ENCODE measurements around the gene KIZ. TPM values are rescaled to one million over a fixed set of nuclear protein-coding genes. Genes with fewer than 3 reads are reported as not detected.

KIZ gene
- total RNA-seq, 8 experiments from 2014 or later: 12.6 to 31.2 (median 25.3) TPM

DNA sequence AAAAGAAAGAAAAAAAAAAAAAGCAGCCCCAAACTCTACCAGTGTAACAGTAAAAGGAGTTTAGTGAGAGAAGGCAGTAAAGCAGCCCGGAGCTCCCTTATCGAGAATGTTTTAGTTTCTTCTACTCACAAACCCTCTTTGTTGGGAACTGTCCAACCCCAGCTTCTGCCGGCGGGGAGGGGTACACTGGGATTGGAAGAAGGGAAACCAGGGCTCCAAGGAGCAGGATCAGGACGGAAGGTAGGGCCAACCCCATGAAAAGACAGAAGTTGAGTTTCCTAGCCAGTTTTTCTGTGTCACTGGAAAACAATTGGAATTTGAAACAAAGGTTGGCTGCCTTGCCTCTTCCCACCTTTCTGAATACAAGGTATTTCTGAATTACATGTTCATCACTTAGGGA lies 66.0 kb downstream of the KIZ start:
- Histone ChIP-seq H3K4me3 (no peak overlapping the region), H3K27ac (no peak overlapping the region), H3K4me1 (replicated peaks in 1 of 2) (peaks cover 23 to 29% of the 10 kb centered on the region in 2 donors)
- peak in 2 of 8 experiments; percentile 25 to 45 for ATAC-seq (replicated peaks in 6 of 8)
- in situ Hi-C loops (cut with MboI; ENCODE audit: low pct_unique_long_range_greater_than_20kb in 2 of 9, low sequenced_read_pairs in 9 of 9, unreplicated experiment in 9 of 9): no loop called here
- WGBS, 10 experiments: 17 to 100% (median 41%) methylated on average over 1 to 5 of the region's 5 CpGs; no CpG with 5 or more reads in 3 of the 10 experiments

DNA sequence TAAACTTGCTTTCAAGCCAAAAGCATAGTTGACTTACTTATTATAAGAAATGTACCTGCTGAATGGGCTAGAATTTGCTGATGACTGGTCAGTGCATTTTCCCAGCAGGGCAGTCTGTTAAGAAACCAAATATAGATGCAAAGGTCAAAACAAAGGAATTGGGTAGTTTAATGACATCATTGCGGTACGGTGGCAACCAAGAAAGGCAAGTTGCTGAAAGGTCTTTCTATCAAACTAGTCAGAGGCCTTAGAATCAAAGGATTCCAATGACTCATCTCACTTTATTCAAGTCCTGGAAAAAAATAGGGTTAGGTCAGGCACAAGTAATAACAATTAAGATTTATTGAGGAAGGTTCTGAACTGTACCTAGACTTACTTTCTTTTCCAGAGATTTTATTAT lies 76.4 kb downstream of the KIZ start:
- no peak overlapping the region for H3K4me3 ChIP-seq
- in situ Hi-C loops (cut with MboI; ENCODE audit: low pct_unique_long_range_greater_than_20kb in 2 of 9, low sequenced_read_pairs in 9 of 9, unreplicated experiment in 9 of 9): loop anchor here in 1 of 9 experiments (25.0 kb wide), 1 partner anchor 340 kb away; no protein-coding TSS in a partner anchor
- peaks cover 0 to 2% of the 10 kb centered on the region in 2 donors for H3K4me1 ChIP-seq (replicated peaks in 1 of 2)
- peak in 3 of 8 experiments; percentile 41 to 58 (median 49) for ATAC-seq (replicated peaks in 6 of 8)
- H3K27ac ChIP-seq: no peak overlapping the region
- WGBS, 10 experiments: 7 to 95% (median 45%) methylated on average over 1 to 2 of the region's 2 CpGs; no CpG with 5 or more reads in 1 of the 10 experiments

DNA sequence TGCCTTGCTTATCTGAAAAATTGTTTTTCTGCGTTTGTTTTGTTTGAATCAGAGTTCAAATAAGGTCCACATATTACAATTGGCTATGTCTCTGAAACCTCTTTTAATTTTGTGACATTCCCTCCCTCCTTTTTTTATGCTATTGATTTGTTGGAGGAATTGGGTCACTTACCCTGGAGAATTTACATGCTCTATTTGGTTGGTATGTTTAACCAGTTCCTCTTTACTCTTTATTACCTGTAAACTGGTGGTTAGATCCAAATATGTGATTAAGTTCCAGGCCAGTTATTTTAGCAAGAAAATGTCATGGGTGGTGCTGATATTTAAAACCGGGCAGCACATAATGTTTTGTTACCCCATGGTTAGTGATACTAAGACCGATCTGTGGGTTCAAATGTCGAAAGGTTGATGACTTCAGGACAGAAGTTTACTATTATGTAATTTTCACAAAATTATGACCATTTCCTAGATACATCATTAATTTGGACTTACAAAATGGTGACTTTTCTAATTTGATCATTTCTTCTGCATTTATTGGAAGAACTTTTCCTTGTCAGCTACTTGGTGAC lies 77.3 kb downstream of the KIZ start:
- Histone ChIP-seq H3K27ac (no peak overlapping the region), H3K4me3 (no peak overlapping the region), H3K4me1 (replicated peaks in 1 of 2) (peaks cover 0 to 2% of the 10 kb centered on the region in 2 donors)
- in situ Hi-C loops (cut with MboI; ENCODE audit: low pct_unique_long_range_greater_than_20kb in 2 of 9, low sequenced_read_pairs in 9 of 9, unreplicated experiment in 9 of 9): loop anchor here in 1 of 9 experiments (25.0 kb wide), 1 partner anchor 341 kb away; no protein-coding TSS in a partner anchor
- ATAC-seq (replicated peaks in 6 of 8): no peak
- 40 to 100% (median 94%) methylated on average over 1 to 4 of the region's 4 CpGs for WGBS, 10 experiments

DNA sequence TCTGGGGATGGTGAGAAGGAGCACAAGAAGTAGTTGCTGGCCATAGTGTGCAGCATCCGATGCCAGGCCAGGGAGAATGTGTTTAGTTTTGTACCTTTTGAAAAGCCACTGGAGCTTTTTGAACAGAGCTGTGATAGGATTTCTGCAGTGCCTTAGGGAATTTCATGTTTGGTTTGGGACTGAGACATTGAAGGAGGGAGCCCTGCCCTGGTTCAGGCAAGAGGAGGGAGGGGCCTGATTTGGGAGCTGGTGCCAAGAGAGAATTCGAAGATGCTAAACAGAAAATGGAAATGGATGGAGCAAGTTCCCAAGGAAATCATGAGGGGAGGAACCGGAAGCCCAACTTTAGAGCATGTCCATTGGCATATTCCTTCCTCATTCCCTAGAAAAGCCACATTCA lies 80.7 kb downstream of the KIZ start:
- H3K27ac ChIP-seq: no peak overlapping the region
- in situ Hi-C loops (cut with MboI; ENCODE audit: low pct_unique_long_range_greater_than_20kb in 2 of 9, low sequenced_read_pairs in 9 of 9, unreplicated experiment in 9 of 9): loop anchor here in 1 of 9 experiments (25.0 kb wide), 1 partner anchor 344 kb away; no protein-coding TSS in a partner anchor
- ATAC-seq (replicated peaks in 6 of 8): peak in 3 of 8 experiments; percentile 71 to 92 (median 76)
- H3K4me3 ChIP-seq: no peak overlapping the region
- peaks cover 0 to 2% of the 10 kb centered on the region in 2 donors for H3K4me1 ChIP-seq (replicated peaks in 1 of 2)
- WGBS, 10 experiments: 17 to 100% (median 80%) methylated on average over 1 to 2 of the region's 3 CpGs

DNA sequence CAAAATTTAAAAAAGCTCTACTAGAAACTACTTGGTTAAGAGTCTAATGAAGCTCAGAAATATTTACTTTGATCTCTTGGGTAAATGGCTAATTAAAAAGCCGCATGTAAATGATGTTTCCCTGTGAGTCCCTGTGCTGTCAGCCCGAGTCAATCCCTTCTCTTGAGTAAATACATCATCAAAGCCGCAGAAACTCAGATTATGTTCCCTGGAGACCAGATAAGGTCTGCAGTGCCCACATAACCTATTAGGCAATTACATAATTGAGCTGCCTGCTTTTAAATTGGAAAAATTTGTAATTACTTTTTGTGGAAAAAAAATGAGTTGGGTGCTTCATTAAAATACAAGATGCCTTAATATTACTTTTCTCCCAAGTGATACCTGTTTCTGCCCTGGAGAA lies 83.1 kb downstream of the KIZ start:
- ATAC-seq (replicated peaks in 6 of 8): no peak
- 35 to 100% (median 69%) methylated on average over 1 to 3 of the region's 3 CpGs for WGBS, 10 experiments
- in situ Hi-C loops (cut with MboI; ENCODE audit: low pct_unique_long_range_greater_than_20kb in 2 of 9, low sequenced_read_pairs in 9 of 9, unreplicated experiment in 9 of 9): loop anchor here in 1 of 9 experiments (25.0 kb wide), 1 partner anchor 347 kb away; no protein-coding TSS in a partner anchor
- Histone ChIP-seq H3K4me3 (no peak overlapping the region), H3K27ac (no peak overlapping the region), H3K4me1 (replicated peaks in 1 of 2) (peaks cover 0 to 2% of the 10 kb centered on the region in 2 donors)

DNA sequence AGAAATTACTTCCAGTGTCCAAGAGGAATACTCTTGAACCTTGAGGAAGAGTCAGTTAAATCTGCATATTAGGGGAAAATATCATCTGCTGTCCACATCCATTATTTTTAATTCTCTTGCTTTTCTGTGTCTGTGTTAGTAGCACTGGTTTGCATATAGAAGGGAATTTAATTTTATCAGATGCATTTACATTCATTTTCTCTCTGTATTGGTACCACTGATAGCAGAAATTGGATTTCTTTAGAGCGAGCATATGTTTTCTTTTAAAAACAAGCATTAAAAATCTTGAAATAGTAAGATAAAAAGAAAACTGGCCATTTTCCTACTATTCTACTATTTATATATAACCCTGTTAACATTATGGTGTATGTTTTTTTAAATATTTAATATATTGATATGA lies 83.8 kb downstream of the KIZ start:
- no peak overlapping the region for H3K4me3 ChIP-seq
- no peak for ATAC-seq (replicated peaks in 6 of 8)
- H3K4me1 ChIP-seq (replicated peaks in 1 of 2): peaks cover 3 to 5% of the 10 kb centered on the region in 2 donors
- in situ Hi-C loops (cut with MboI; ENCODE audit: low pct_unique_long_range_greater_than_20kb in 2 of 9, low sequenced_read_pairs in 9 of 9, unreplicated experiment in 9 of 9): loop anchor here in 1 of 9 experiments (25.0 kb wide), 1 partner anchor 347 kb away; no protein-coding TSS in a partner anchor
- 100% methylated on average over 1 of the region's 1 CpG; no CpG with 5 or more reads in 1 of the 10 experiments for WGBS, 10 experiments
- no peak overlapping the region for H3K27ac ChIP-seq

DNA sequence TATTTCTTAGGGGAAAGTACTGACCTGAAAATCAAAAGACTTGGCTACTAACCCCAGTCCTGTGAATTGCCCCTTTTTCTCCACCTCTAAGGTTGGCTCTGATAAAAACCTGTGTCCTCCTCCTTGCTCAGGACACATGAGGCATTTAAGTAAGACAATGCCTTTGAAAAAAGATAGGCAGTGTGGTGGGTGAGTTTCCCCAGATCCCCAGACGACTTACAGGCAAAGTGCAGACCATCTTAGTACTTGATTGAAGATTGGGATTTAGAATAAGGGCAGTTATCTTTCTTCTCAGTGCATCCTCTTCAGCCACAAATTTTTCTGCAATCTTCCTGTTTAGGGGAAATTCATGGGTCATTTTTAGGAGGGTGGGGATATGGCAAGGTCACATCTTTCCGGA lies 87.8 kb downstream of the KIZ start:
- no peak overlapping the region for H3K27ac ChIP-seq
- H3K4me1 ChIP-seq (replicated peaks in 1 of 2): peaks cover 3 to 5% of the 10 kb centered on the region in 2 donors
- no peak overlapping the region for H3K4me3 ChIP-seq
- no peak for ATAC-seq (replicated peaks in 6 of 8)
- in situ Hi-C loops (cut with MboI; ENCODE audit: low pct_unique_long_range_greater_than_20kb in 2 of 9, low sequenced_read_pairs in 9 of 9, unreplicated experiment in 9 of 9): loop anchor here in 1 of 9 experiments (25.0 kb wide), 1 partner anchor 351 kb away; no protein-coding TSS in a partner anchor
- 9 to 83% (median 68%) methylated on average over 1 to 2 of the region's 2 CpGs; no CpG with 5 or more reads in 2 of the 10 experiments for WGBS, 10 experiments

DNA sequence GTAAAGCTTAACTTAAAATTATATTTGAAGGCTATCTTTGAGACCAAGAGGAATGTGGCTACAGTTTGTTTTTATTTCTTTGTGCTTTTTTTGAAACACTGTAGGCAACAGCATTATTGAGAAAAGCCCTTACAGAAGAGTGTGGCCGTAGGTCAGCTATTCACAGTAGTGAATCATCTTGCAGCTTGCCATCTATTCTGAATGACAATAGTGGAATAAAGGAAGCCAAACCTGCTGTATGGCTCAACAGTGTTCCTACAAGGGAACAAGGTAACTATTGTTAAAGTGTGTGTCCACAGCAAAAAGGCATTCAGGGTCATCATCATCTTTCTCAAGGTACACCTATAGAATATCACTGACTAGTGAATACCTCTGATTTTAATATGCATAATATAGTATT lies 88.5 kb downstream of the KIZ start:
- in situ Hi-C loops (cut with MboI; ENCODE audit: low pct_unique_long_range_greater_than_20kb in 2 of 9, low sequenced_read_pairs in 9 of 9, unreplicated experiment in 9 of 9): loop anchor here in 1 of 9 experiments (25.0 kb wide), 1 partner anchor 352 kb away; no protein-coding TSS in a partner anchor
- ATAC-seq (replicated peaks in 6 of 8): peak in 5 of 8 experiments; percentile 26 to 56 (median 44)

DNA sequence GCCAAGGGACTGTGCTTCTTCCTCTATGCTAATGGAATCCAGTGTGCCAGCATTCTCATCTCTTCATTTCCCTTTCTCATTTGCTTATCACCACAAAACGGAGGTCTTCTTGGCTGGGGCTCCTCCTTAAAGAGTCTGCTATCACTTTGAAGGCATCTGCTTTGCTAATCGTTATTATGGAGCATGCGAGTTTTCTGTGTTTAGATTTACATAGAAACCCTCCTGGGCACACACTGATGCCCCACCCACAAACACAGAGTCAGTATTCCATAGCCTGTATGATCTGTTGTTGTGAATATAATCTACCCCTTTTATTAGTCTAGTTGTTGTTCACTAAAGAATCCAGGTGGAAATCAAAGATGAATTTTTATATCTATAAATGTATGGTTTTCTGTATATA lies 93.8 kb downstream of the KIZ start:
- H3K27ac ChIP-seq: no peak overlapping the region
- in situ Hi-C loops (cut with MboI; ENCODE audit: low pct_unique_long_range_greater_than_20kb in 2 of 9, low sequenced_read_pairs in 9 of 9, unreplicated experiment in 9 of 9): loop anchor here in 1 of 9 experiments (25.0 kb wide), 1 partner anchor 357 kb away; no protein-coding TSS in a partner anchor
- H3K4me3 ChIP-seq: no peak overlapping the region
- WGBS, 10 experiments: 0 to 93% (median 37%) methylated on average over 1 to 3 of the region's 3 CpGs; no CpG with 5 or more reads in 4 of the 10 experiments
- H3K4me1 ChIP-seq (replicated peaks in 1 of 2): peaks cover 6 to 9% of the 10 kb centered on the region in 2 donors
- peak in 3 of 8 experiments; percentile 76 to 88 (median 80) for ATAC-seq (replicated peaks in 6 of 8)

More for the DNA sequence above, 88.5 kb downstream of the KIZ start:
- Histone ChIP-seq H3K4me1 (replicated peaks in 1 of 2) (peaks cover 3 to 5% of the 10 kb centered on the region in 2 donors), H3K4me3 (no peak overlapping the region), H3K27ac (no peak overlapping the region)
- WGBS, 10 experiments: 0 to 100% (median 33%) methylated on average over 1 of the region's 1 CpG; no CpG with 5 or more reads in 3 of the 10 experiments

DNA sequence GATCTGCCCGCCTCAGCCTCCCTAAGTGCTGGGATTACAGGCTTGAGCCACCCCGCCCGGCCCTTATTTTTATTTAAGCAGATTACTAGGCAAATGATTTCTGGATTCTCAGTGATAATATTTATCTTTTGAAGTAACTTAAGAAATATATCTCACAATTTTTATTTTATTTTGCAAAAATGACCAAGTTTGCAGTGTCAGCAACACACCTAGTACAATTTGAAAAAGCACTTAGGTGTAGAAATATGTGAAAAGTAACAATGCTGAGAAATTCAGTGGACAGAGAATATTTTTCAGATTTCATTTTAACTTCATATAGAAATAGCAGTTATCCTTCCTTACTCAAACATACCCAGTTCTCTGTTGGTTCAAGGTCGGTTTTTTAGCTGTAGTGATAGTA lies 98.3 kb downstream of the KIZ start:
- Histone ChIP-seq H3K4me1 (replicated peaks in 1 of 2) (peaks cover 6 to 20% of the 10 kb centered on the region in 2 donors), H3K27ac (no peak overlapping the region), H3K4me3 (no peak overlapping the region)
- in situ Hi-C loops (cut with MboI; ENCODE audit: low pct_unique_long_range_greater_than_20kb in 2 of 9, low sequenced_read_pairs in 9 of 9, unreplicated experiment in 9 of 9): loop anchor here in 1 of 9 experiments (25.0 kb wide), 1 partner anchor 362 kb away; no protein-coding TSS in a partner anchor
- 0 to 81% (median 61%) methylated on average over 1 to 4 of the region's 4 CpGs for WGBS, 10 experiments
- ATAC-seq (replicated peaks in 6 of 8): no peak

DNA sequence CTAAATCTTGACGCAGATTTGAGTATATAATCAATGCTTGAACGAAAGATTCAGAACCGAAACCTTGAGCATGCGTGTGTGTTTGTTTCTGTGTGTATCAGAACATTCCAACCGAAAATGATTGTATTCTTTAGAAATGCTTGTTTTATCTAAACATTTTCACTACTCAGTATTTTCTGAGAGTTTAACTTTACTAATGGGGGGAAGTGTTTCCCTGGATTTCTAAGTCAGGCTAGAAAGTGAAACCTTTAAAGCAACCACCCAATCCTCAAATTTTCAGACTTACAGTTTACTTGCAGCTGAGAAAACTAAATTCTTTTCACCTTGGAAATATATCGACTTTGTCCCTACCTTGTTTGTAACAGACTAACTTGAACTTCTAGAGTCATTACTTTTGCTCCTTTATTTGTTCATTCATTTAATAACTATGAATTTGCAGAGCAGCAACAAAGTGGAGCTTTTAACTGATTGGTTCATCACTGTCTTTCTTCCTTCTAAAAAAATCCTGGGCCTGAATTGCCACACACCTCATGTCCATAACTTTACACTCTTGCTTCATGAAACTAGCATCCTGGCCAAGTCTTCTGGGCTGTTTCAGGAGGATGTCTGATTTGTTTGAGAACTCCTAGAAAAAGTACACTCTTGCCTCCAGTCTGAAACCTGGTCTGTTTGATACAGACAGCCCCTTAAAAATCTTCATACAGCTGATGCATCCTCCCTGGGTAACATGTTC lies 99.5 kb downstream of the KIZ start:
- 72 to 98% (median 91%) methylated on average over 1 to 6 of the region's 6 CpGs for WGBS, 10 experiments
- Histone ChIP-seq H3K27ac (no peak overlapping the region), H3K4me1 (replicated peaks in 1 of 2) (peaks cover 6 to 20% of the 10 kb centered on the region in 2 donors), H3K4me3 (no peak overlapping the region)
- no peak for ATAC-seq (replicated peaks in 6 of 8)
- in situ Hi-C loops (cut with MboI; ENCODE audit: low pct_unique_long_range_greater_than_20kb in 2 of 9, low sequenced_read_pairs in 9 of 9, unreplicated experiment in 9 of 9): loop anchor here in 5 of 9 experiments (25.0 kb wide), 2 partner anchors 287 to 363 kb away; partner anchors contain the start of gene NKX2-2 (in 3 of the 5)

DNA sequence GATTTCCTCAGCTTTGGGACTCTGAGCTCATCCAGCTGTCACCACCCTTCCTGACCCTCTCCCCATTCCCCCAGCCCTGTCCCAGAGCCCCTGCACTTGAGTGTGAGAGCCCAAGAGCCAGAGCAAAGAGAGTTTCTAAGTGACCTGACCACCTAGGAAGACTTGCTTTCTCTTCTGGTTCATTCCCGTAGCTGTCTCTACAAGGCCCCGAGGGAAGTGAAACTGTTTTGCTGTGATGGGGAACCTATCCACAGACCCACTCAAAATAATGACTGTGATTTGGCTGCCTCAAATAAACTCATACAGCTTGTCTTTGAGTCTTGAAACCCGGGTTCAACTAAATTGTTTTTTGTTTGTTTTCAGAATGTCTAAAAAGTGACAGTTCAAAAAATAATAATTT lies 102.6 kb downstream of the KIZ start:
- 0 to 100% (median 71%) methylated on average over 1 to 3 of the region's 3 CpGs; no CpG with 5 or more reads in 1 of the 10 experiments for WGBS, 10 experiments
- ATAC-seq (replicated peaks in 6 of 8): no peak
- H3K27ac ChIP-seq: no peak overlapping the region
- peaks cover 6 to 30% of the 10 kb centered on the region in 2 donors for H3K4me1 ChIP-seq (replicated peaks in 1 of 2)
- no peak overlapping the region for H3K4me3 ChIP-seq
- in situ Hi-C loops (cut with MboI; ENCODE audit: low pct_unique_long_range_greater_than_20kb in 2 of 9, low sequenced_read_pairs in 9 of 9, unreplicated experiment in 9 of 9): loop anchor here in 5 of 9 experiments (25.0 kb wide), 2 partner anchors 284 to 366 kb away; partner anchors contain the start of gene NKX2-2 (in 3 of the 5)

Measured in motor neuron (in vitro differentiated cells).